ENCODE measurements around the gene RUSF1.
"Not testable (repeated sequence)": the region's sequence is repeated elsewhere in the genome, so short reads cannot be mapped to it uniquely, and the experiment has no call there.

RUSF1 gene

DNA sequence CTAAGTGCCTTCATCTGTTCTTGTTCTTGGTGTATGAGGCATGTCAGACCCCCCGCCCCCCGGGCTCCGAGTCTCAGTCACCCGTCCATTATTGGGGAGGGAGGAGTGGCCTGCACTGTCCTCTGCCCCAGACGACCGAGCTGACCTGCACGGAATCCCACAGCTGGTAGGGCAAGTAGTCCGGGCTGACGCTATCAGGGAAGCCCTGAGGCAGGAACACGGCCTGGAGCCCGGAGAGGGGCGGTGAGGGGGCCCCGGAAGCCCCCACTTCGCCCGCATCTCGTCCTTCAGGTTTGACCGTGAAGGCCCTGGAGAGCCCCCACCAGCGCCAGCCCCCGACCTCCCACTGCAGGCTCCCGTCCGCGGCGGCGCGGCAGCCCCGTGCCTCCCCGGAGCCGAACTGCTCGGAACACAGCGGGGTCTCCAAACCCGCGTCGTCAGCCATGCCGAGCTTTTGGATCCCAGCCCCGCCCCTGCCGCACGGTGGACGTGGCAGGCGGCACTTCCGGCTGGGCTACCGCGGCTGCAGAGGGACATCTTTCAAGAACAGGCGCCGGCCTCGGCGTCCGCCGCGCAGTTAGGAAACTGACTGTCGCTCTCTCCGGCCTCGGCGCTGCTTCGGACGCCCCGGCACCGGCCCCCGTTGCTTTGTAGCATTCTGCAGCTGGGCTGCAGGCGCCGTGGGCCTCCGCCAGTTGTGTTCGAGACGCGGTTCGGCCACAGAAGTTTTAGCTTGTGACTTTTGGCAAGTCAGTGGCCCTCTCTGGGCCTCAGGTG lies at the start of gene RUSF1:
Gene RUSF1, minus strand, starts transcription at position 463 of the 777 bp plus-strand sequence. Its CDS starts 18 bp downstream, at position 445.
- DNase-seq: peak; percentile 59

- DNase-seq: no peak
Observed at GRCh38 chr16:31542763-31543162, 34.6 kb upstream of the RUSF1 start.

GRCh38 chr16:31539762-31540161 lies 31.6 kb upstream of the RUSF1 start:
- not testable (repeated sequence) for DNase-seq

GRCh38 chr16:31538243-31538598 lies 30.0 kb upstream of the RUSF1 start:
- DNase-seq: not testable (repeated sequence)

GRCh38 chr16:31537362-31538242 lies 29.4 kb upstream of the RUSF1 start:
- DNase-seq: no peak

DNA sequence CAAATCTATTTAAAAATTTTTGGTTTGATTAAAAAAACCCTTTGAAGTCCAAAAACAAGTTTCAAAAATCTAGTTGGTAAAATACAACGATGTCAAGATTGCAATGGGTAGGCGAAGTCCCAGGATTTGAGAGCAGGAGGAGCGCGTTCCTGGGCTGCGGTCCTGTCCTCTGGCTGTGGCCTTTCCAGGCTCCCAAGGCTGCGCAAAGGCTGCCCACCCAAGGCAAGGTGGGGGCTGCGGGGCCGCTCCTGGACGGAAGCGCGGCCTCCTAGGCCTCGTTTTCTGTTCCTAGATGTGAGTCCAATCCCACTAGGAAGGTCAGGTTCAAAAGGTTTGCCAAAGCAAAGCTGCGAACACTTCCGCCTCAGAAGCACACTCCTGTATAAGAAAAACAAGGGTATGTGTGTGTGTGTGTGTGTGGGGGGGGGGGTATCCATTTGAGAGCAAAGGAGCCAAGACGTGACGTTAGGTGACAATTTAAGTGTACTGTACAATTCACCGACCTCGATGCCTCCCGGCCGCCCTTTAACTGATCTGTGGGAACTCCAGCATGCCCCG lies 28.7 kb upstream of the RUSF1 start:
- DNase-seq: no peak

DNA sequence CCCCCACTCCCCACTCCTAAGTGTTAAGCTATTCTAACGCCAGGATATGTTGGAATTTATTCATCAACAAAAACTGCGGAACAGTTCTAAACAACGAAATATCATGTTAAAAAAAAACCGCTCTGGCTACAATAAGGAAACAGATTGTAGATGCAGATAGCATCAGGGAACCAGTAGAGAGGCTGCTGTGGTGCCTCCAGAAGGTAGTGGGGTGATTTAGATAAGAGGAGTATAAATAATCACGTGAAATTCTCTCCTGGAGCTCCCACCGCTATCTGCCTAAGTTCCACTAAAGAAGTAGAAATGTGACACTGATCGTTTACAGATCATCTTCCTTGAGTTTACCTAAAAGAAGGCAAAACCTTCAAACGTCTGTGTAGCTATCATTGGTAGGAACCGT lies 27.5 kb upstream of the RUSF1 start:
- DNase-seq: peak; percentile 76

DNA sequence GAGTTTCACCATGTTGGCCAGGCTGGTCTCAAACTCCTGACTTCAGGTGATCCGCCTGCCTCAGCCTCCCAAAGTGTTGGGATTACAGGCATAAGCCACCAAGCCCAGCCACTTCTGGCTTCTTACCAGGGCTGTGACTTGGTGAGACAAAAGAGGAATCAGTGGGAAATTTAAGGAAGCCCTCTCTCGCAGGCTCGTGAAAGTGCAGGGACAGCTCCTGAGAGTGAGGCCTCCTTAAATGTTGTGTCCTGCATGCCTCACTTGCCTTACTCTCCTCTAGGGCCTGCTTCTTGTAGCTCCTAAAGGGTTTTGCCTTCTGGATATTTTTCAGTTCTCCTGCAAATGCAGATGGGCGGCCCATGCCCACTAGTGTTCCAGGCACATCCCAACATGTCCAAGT lies 24.7 kb upstream of the RUSF1 start:
- no peak for DNase-seq

GRCh38 chr16:31532120-31532519 lies 23.9 kb upstream of the RUSF1 start:
- no peak for DNase-seq

DNA sequence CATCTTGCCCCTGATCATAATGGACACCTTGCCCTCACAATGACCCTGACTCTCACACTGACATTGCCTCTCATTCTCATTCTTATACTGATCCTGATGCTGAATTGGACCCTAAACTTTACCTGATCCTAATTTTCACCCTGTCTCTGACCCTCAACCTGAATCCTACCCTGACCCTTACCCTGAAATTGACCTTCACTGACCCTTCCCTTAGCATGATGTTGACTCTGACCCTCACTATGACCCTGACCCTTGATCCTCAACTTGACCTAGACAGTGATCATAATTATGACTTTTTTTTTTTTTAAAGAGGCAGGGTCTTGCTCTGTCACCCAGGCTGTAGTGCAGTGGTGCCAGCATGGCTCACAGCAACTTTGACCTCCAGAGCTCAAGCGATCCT lies 22.9 kb upstream of the RUSF1 start:
- DNase-seq: no peak

DNA sequence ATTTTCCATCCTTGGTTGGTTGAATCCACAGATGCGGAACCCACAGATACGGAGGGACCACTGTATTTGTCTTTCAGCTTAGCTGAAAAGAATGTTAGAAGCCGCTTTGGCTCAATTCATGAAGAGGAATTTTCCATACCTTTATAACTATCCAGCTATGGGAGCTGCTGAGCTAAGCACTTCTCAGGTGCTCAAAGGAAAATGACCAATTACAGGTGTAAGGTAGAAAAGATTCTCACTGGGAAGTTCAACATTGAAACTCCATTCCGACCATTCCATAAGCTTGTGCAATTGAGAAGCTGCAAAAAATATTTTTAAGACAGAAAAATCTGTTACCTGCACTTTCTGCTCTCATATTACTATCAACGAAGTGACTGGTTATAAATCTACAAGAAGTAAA lies 22.2 kb upstream of the RUSF1 start:
- no peak for DNase-seq

DNA sequence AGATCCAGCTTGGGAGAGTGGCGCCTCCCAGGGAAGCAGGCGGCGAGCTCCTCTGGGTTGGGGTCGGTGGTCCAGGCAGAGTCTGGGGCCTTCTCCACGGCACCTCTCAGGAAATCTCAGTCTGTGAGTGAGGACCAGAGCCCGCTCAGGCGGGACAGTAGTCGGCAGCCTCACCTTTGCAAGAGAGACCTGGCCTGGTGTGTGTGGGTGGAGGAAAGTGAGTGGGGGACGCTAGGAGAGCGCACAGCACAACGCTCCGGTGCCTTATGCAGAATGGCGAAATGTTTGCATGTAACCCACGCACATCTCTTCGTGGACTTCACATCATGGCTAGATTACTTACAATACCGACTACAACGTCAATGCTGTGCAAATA lies 21.7 kb upstream of the RUSF1 start:
- no peak for DNase-seq

DNA sequence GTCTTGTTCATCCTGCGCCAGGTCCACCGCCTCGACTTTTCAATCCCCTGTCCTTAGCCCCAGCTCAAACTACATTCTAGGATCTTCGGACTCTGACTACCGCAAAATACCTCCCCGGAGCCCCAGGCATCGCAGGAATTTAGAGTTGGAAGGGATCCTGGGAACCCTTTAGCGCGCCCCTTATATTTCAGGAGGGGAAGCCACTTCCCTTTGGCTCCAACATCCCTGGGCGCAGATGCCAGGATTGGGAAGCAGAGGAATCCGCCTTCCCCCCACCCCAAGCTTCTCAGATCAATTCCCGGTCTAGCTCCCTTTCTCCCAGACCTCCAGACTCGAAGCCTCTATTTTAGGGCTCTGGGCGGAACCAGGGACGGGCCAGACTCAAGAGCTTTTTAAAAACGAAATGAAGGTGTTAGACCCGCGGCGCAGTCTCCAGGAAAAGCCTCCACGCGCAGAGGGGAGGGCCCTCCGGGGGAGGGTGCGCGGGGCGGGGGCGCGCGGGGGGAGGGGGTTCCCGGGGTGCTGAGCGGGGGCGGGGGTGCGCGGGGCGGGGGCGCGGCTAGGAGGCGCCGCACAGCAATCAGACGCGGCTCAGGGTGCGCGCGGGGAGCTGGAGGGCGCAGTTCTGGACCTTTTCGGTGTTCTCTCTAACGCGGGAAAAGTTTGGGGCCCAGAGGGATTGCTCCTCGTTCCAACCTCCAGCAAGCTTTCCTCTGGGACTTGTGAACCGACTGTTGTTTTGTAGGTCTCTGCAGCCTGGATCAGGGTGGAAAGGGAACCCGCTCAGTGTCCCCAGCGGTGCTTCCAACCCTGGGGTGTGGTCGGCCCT lies 21.1 kb upstream of the RUSF1 start:
- no peak for DNase-seq

GRCh38 chr16:31528523-31529107 lies 20.4 kb upstream of the RUSF1 start:
- DNase-seq: no peak

DNA sequence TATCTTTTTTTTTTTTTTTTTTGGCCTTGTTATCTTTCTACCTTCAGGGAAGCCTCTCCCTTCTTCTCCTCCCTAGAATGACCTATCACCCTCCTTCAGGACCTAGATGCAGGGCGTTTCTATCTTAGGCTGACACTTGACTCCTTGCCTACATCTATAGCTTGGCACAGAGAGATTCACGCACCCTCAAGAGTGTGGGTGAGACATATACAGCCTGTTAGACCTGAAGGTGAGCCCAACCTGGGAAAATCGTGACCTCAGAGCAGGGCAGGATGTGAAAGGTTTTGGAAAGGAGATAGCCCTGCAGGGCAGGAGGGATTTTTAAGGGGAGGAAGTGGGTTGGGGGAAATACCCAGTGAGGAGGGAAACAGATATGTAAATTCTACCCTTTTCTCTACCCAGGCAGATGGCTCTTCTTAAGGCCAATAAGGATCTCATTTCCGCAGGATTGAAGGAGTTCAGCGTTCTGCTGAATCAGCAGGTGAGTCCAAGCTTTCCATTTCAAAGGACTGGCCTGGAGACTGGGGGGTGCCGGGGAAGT lies 19.6 kb upstream of the RUSF1 start, which contains the start of gene AHSP:
Gene AHSP, plus strand, starts transcription at position 167 of the 541 bp plus-strand sequence. Its CDS starts 240 bp downstream, at position 407.
- DNase-seq: no peak

DNA sequence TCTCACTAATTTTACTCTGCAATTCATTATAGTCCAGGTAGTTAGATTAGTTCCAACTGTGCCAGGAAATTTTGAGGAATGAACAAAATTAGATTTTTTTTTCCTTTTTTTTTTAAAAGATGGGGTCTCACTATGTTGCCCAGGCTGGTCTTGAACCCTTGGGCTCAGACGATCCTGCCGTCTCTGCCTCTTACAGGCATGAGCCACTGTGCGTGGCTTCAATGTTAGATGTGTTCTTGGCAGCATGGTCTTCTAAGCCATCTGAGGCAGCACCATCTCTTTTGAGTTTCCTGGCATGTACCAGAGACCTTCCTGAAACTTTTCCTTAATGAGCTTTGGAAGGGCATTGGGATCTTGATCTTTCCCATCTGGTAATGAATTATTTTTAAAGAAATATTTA lies 16.9 kb upstream of the RUSF1 start:
- no peak for DNase-seq

GRCh38 chr16:31523768-31524167 lies 15.6 kb upstream of the RUSF1 start:
- not testable (repeated sequence) for DNase-seq

DNA sequence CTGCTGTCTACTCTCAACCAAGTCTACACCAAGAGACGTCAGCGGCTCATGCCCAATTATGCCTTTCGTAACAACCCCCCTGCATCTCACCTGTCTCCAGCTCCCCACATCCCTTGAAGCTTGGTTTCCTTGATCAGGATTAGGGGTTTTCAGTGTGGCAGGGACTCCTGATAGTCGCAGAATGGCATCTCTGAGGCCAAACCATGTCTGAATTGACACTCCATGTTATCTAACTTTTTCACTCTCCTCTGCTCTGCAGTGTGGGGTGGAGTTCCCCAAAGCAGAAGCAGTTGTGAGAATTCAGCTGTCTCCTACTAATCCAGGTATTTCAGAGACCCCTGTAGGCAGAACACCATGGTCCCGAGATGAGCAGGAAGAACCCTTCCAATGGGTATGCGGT lies 13.9 kb upstream of the RUSF1 start:
- no peak for DNase-seq

DNA sequence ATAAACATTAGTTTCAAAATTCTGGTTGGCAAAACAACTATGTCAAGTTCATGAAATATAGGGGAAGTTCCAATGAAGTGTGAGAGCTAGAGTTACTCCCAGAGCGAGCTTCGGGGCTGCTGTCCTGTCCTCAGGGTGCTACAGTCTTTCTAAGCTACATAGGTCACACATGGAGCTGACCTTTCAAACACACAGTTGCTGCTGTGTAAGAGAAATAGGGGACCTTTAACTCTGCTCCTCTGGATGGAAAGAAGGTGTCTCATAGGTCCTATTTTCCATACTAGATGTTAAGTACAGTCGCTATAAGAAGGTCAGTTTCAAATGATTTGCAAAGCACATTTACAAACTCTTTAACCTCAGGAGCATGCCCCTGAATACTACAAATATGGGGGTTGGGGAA lies 13.2 kb upstream of the RUSF1 start:
- DNase-seq: no peak

DNA sequence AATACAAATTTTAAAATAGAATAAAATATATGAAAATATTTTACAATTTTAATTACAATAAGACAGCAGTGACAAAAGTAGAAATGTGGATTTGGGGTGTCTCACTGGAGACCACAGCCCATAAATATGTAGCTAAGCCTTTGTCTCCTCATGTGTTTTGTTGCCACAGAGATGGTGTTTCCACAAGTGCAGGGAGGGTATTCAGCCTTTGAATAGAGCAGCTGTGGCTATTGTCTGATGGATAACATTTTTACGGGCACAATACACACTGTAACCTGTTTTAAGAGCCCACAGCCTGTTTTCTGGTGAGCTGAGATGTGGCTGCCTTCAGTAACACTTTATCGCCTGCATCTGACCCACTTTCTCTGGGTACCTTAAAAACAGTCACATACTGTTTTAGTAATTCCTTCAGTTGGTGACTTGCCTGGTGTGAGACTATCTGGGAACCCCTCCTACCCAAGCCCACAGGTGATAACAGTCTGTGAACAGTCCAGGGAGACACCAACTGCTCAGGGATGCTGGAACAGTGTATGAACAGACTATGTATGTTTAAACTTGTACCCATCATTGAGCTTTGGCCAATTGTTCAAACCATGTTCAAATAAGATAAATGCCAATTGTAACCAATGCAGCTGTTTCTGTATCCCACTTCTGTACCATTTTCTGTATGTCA lies 11.7 kb upstream of the RUSF1 start:
- DNase-seq: no peak

DNA sequence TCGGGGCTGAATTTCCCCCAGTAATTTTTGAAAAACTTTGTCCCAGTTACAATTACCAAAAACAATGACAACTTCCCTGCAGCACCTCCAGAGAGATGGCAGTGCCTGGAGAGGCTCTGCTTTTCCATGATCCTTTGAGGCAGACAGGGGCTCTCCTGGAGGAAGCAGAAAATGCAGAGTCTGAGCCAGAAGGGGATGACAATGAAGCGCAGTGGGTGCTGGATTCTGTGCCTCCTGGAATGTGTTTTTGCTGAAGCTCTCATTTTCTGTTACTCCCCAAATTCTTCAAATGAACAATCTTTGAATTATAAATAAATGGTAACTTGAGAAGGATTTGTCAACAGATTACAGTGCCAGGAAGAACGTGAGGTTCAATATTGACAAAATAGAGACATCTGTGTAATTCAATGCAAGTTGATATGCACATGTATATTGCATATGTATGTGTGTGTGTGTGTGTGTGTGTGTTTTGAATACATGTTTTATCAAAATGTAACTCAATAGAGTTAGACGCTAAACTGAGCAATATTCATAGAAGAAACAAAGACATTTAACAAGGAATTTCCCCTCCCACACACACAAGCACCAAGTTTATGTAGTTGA lies 9.7 kb upstream of the RUSF1 start:
- no peak for DNase-seq
